Spleen (tissue), 7 donors: ENCODE results near the gene VAMP3.

ENCODE experiments used
- CTCF ChIP-seq, 11 experiments: fragments of 200-600 bp in 7 of 11; fragments of 450-650 bp in 4 of 11; sonication (generic) in 4 of 11; IDR thresholded peaks in 8 of 11; conservative IDR thresholded peaks in 3 of 11; 1 replicate in 7 of 11; 2 replicates in 4 of 11; pipeline versions ENCODE4 v1.4.0 to v1.8.0; 2016 to 2021; ENCODE audit warnings: antibody characterized with exemption in 11 of 11, inconsistent platforms in 4 of 11, mild to moderate bottlenecking in 1 of 11
- POLR2A ChIP-seq, 3 donors: fragments of 450-650 bp; IDR thresholded peaks; one replicate each; pipeline ENCODE4 v1.5.1; 2017; ENCODE audit warnings: antibody characterized with exemption in 3 of 3, mild to moderate bottlenecking in 1 of 3
- POLR2AphosphoS5 ChIP-seq, 3 donors: sonication (generic); formaldehyde crosslinking; IDR thresholded peaks; one replicate each; pipeline ENCODE4 v1.5.1; 2017; ENCODE audit warnings: antibody characterized with exemption in 3 of 3
- donor health status: DM: no; HTN: no; CAD: no; lungs with moderate emphysema.
- donor health status: DM: no; HTN: no; CAD: no.
- donor health status: DM: no; HTN: no; CAD: no.

DNA sequence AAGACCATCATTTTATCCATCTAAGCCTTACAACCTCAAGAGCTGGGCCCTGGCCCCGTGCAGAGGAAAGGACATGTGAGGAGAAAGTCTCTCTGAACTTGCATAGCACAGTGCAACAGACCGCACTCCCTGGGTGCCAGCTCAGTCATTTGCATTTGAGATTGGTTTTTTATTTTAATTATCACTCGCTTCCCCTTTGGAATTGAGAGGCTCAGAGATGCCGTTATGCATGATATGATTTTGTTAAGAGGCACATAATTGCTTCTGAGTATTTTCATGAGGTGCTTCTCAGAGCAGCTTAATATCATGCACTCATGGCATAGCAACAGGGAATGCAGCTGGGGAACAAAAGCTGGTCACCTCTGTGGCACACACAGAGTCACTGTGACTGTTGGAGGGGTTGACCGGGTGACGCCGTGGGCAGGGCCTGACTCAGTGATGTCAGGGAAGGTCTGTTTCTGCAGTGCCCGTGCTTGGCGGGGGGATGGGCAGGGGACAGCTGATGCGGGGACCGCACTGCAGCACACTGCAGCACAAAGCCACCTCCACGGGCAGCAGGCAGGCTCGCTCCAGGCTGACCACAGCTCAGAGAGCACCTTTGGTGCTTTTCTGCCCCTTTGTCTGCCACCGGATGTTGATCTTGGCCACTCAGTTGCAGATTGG is 43.2 kb upstream of the VAMP3 start:
- TF ChIP-seq CTCF (IDR thresholded peaks at IDR 0.05 in 8 of 11, conservative IDR thresholded peaks at IDR 0.05 in 3 of 11) (no peak), POLR2AphosphoS5 (IDR thresholded peaks at IDR 0.05) (no peak), POLR2A (IDR thresholded peaks at IDR 0.05) (no peak)
